ENCODE measurements around the gene ZNF496. TPM values are rescaled to one million over a fixed set of nuclear protein-coding genes. Genes with fewer than 3 reads are reported as not detected.

The ZNF496 gene
- total RNA-seq, 1 experiment from 2014 or later, result 66.5 TPM

GRCh38 chr1:247373721-247374141, 42.1 kb upstream of the ZNF496 start:
- Histone ChIP-seq H3K4ac (ENCODE audit: low read depth, low read length) (no peak overlapping the region), H2AK5ac (ENCODE audit: insufficient read length, low read length) (no peak overlapping the region), H2BK20ac (ENCODE audit: low read depth, low read length, poor library complexity, severe bottlenecking) (no peak overlapping the region), H3K79me2 (ENCODE audit: insufficient read depth, low read length) (no peaks in the 10 kb centered on the region), H3T11ph (ENCODE audit: low read length) (no peak overlapping the region), H4K5ac (ENCODE audit: insufficient read length, low read depth, low read length) (no peak overlapping the region), H2BK120ac (ENCODE audit: low read depth, low read length, poor library complexity, severe bottlenecking) (no peak overlapping the region), H4K20me1 (ENCODE audit: control insufficient read depth, insufficient read depth, insufficient read length) (no peaks in the 10 kb centered on the region), H2BK12ac (ENCODE audit: insufficient read length, low read depth, low read length) (no peak overlapping the region), H3K14ac (ENCODE audit: insufficient read depth, low read length) (peak overlapping the region; percentile 68; the same call in 1 of the 2 replicates), H4K8ac (replicated peaks; ENCODE audit: insufficient read length, low read depth, low read length) (no peak overlapping the region), H3K23ac (ENCODE audit: insufficient read length, low read depth, low read length) (no peak overlapping the region), H4K91ac (ENCODE audit: insufficient read length, low read depth, low read length) (no peak overlapping the region), H3K27ac (ENCODE audit: insufficient read length, low read depth, low read length) (no peak overlapping the region), H3K18ac (ENCODE audit: insufficient read length, low read depth, low read length) (peak overlapping the region; percentile 50), H3K4me1 (ENCODE audit: insufficient read depth, low read length) (peaks cover 9% of the 10 kb centered on the region; the same call in 1 of the 2 replicates), H2BK15ac (ENCODE audit: low read depth, low read length) (no peak overlapping the region), H3K56ac (ENCODE audit: insufficient read length, low read depth, low read length) (no peak overlapping the region), H2AFZ (ENCODE audit: low read length) (no peak overlapping the region), H3K27me3 (ENCODE audit: insufficient read depth, low read length) (no peaks in the 10 kb centered on the region), H3K23me2 (ENCODE audit: insufficient read length, low read depth, low read length, poor library complexity, severe bottlenecking) (peaks cover 13% of the 10 kb centered on the region), H3K9me3 (ENCODE audit: control insufficient read depth, low read depth, low read length) (no peaks in the 10 kb centered on the region), H2BK5ac (ENCODE audit: insufficient read length, low read length) (no peak overlapping the region), H3K4me2 (ENCODE audit: insufficient read depth, insufficient read length, low read length) (no peak overlapping the region), H3K9ac (ENCODE audit: extremely low read depth, insufficient read length, low read length) (no peak overlapping the region), H3K79me1 (ENCODE audit: insufficient read depth, low read depth, low read length, poor library complexity, severe bottlenecking) (no peaks in the 10 kb centered on the region)
- DNase-seq, result peak; percentile 85
- Mint-ChIP-seq H3K9me3 (peaks cover 0 to 2% of the 10 kb centered on the region in 2 experiments; a peak in 3 of 5 replicates), H3K27me3 (ENCODE audit: low read depth) (no peaks in the 10 kb centered on the region), H3K4me3 (0 out of 5 replicates have a peak overlapping the region, but pooled peaks of 1 of the 2 experiments have one; percentile 32), H3K4me1 (peaks cover 68 to 69% of the 10 kb centered on the region in 2 experiments), H3K27ac (peak overlapping the region in 2 of 3 experiments; percentile 28 to 44; a peak in 2 of 7 replicates), H3K36me3 (ENCODE audit: insufficient read depth in 1 of 3, low read depth in 3 of 3) (peaks cover 2 to 8% (median 3%) of the 10 kb centered on the region in 3 experiments; a peak in 2 of 7 replicates)
- WGBS (ENCODE audit: extremely low coverage, insufficient read length, low lambda C conversion rate), result no CpG with 5 or more reads among the region's 26 CpGs
- TF ChIP-seq CTCF (conservative IDR thresholded peaks at IDR 0.05), result peak; percentile 74

Measured in H9 (cell line).